Measurements from ENCODE around the gene DOLPP1.

- no peak for TF ChIP-seq CTCF (IDR thresholded peaks at IDR 0.05; ENCODE audit: low read depth, low read length, missing input control)
- TF ChIP-seq MAX (IDR thresholded peaks at IDR 0.05) = no peak
- TF ChIP-seq RAD21 (IDR thresholded peaks at IDR 0.05) = no peak
- TF ChIP-seq SP1 (IDR thresholded peaks at IDR 0.05) = no peak
- TF ChIP-seq REST (IDR thresholded peaks at IDR 0.05) = no peak
- no peak for TF ChIP-seq YY1 (IDR thresholded peaks at IDR 0.05)
- TF ChIP-seq EGR1 (IDR thresholded peaks at IDR 0.05; ENCODE audit: low read depth in 2 of 2) = no peak
- TF ChIP-seq ATF3 (IDR thresholded peaks at IDR 0.05) = no peak
- TF ChIP-seq HNF4A (conservative IDR thresholded peaks at IDR 0.05) = no peak
- TF ChIP-seq GABPA (IDR thresholded peaks at IDR 0.05 in 1 of 2, conservative IDR thresholded peaks at IDR 0.05 in 1 of 2) = no peak
- no peak for TF ChIP-seq RXRA (IDR thresholded peaks at IDR 0.05)
- TF ChIP-seq HNF4G (IDR thresholded peaks at IDR 0.05) = no peak
- TF ChIP-seq TAF1 (conservative IDR thresholded peaks at IDR 0.05) = no peak
Observed at GRCh38 chr9:129080298-129080600, 662 bp upstream of the DOLPP1 start.
